Muscle of back (tissue), 10 donors: ENCODE results near the gene PLEKHB2. TPM values are rescaled to one million over a fixed set of nuclear protein-coding genes. Genes with fewer than 3 reads are reported as not detected.

Experiments used
- polyA plus RNA-seq, 10 donors: library from polyadenylated mRNA; unstranded; fragments of 120-200 nt; gene quantifications; one replicate each; pipeline ENCODE4 v1.2.1, GENCODE V29; 2013; ENCODE audit not compliant: insufficient read length in 10 of 10

PLEKHB2 gene
- polyA plus RNA-seq, 10 donors = 21.9 to 27.6 (median 25.4) TPM

Other genes with a start within 250 kb of the PLEKHB2 start
- gene FAM168B, start 11.9 kb upstream of the PLEKHB2 start, polyA plus RNA-seq = 10 to 100 TPM; 60.9 to 82.1 (median 69.6) TPM
- under 1 TPM in 3 of 10 donors, not detected in 7; 0.05 to 0.19 (median 0.07) TPM for gene POTEE, start 104.2 kb downstream of the PLEKHB2 start, polyA plus RNA-seq